ENCODE data around the gene PDCD4.

Gene PDCD4

DNA sequence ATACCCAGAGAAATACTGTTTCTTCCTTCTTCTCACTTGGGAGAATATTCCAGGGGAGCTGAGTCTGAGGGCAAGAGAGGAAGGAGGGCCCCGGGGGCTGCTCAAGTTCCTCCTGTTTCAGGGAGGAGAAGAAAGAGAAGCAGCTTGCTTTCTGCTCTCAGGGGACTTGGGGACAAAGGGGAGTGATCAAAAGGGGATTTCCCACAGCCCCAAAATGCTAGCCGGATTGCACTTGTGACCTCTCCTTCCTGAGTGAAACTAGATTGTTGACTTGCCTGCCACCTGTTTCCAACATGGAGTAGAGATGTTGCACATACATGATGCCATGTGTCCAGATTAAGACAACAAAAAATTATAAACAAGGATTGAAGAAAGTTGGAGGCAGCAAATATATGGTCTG is 28.7 kb upstream of the PDCD4 start:
- no peak for DNase-seq

GRCh38 chr10:110843796-110844616 is 27.7 kb upstream of the PDCD4 start:
- DNase-seq = no peak

DNA sequence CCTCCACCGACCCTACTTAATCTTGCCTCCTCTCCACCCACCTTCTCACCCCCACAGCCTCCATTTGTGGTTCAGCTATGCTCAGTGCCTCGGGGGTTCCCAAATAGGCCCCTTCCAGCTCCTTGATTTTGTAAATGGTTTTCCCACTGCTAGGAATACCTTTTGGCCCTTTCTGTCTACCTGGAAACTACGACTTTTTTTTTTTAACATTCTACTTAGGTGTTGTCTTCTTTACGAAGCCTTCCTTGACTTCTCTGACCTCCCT is 27.2 kb upstream of the PDCD4 start:
- DNase-seq = no peak

GRCh38 chr10:110845192-110845755 is 26.5 kb upstream of the PDCD4 start:
- DNase-seq = no peak

DNA sequence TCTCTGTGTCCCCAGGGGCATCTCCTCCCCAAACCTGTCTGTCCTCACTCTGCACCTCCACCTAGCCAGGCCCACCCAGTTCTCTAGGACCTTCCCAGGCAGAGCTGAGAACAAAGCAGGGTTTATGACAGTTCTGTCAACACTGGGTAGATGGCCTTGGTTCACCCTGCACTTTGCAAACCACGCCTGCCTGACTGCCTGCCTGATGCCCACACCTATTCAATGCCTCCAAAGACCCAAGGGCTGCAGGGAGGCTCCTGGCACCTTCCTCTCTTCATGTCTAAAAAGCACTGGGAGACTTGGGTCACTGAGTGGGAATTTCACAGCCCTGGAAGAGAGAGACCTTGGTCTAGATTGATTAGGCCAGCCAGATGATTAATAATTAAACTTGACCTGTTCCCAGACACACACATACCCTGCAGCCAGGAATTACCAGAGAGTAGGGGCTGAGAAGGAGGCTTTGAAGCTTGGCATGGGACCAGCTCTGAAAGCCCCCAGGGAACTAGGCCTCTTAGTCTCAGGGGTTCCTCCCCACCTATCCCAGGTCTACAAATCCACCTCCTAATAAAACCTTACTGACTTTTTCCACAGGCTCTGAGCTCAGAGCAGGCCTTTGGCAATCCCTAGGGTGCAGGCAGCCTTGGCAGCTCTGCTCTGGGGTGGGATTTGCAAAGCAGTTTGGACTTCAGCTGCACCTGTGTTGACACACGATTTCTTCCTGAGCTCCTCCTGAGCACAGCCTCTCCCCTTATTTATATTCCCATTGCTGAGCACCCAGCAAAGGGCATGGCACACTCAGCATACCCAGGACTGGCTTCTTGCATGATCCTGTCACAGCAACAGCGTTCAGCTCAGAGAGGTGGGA is 25.7 kb upstream of the PDCD4 start:
- DNase-seq = no peak

DNA sequence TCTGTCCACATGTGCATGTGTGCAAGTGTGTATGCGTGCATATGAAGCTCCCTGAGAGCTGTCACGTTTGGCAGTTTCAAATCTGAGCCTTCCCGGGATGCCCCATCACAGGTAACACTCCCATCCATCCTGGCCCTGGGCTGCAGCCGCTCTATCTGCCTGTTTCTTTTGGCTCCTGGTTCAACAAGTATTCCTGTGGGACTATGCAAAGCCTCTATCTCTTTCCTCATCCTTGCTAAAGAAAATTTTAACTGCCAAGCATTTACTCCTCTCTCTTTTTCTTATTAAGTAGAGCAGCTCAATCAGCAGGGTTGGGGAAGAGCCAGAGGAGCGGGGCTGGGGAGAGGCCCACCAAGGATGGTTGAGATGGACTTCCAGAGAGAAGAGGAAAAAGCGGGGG is 24.4 kb upstream of the PDCD4 start:
- DNase-seq = no peak

DNA sequence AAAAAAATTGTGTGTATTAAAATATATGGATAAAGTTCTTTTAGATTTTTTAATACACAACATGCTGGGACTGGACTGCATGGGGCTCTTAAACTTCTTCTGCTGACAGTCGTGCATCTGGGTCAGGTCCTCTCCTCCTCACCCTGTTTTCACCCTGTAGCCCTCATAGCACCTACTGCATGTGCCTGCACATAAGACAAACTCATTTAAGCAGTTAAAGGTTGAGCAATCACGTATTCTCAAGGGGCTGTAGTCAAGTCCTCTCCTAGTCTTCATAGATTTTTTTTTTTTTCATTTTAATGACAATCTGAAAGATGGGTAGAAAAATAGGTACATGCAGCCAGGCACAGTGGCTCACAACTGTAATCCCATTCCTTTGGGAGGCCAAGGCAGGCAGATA is 23.6 kb upstream of the PDCD4 start:
- DNase-seq = no peak

DNA sequence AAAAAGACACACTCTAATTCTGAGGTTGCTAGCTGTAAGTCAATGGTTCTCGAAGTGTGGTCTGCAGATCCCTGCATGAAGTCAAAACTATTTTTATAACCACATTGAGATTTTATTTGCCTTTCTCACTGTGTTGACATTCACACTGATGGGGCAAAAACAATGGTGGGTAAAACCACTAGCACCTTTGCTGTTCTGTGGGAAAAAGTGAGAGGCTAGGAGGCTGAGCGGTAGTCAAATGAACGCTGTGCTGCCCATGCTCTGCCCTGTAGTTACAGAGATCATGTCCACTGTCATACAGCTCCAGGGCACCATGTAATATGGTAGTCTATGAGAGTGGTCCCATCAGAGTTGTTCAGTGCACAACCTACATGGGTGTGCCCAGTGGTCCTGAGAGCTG is 21.6 kb upstream of the PDCD4 start:
- no peak for DNase-seq

DNA sequence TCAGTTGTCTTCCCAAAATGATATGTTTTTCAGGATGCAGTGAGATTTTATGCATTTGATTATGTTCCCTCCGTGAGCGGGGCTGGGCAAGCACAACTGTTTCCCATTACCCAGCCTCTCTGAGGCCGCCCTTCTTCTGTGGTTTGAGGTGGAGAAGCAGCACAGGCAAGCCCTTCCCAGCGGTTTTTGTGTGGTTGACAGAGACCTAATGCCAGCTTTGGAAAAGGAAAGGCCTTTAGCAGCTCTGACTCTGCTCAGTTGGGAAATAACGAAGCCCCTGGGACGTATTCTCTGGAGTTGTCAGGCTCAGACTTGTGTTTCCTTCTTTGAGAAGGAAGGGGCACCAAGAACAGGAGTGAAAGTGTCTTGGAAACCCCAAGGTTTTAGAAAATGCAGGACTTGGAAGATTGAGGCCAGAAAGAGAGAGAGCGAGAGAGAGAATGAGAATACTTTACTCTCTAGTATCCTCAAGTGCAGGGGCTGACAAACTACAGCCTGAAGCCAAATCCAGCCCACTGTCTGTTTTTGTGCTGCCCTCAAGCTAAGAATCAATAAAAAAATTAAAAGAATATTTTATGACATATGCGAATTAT is 20.6 kb upstream of the PDCD4 start:
- no peak for DNase-seq

- no peak for DNase-seq
Measured at GRCh38 chr10:110852255-110852896, 19.4 kb upstream of the PDCD4 start.

DNA sequence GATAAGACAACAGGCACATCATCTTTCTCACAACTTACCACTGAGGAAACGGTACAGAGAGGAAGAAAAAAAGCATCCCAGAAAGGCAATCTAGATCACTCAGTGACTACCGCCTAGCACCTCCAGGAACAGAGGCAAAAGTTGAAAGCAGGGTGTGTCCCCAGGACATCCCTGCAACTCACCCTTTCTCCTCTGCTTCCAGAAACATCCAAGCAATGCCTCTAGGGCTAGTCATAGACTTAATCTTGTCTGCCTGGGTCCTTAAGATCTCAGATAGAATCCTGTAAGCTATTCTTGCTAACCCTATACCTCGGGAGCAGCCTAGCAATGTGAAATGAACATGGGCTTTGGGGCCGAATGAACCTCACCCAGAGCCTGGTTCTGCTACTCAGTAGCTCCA is 18.8 kb upstream of the PDCD4 start:
- DNase-seq = no peak

DNA sequence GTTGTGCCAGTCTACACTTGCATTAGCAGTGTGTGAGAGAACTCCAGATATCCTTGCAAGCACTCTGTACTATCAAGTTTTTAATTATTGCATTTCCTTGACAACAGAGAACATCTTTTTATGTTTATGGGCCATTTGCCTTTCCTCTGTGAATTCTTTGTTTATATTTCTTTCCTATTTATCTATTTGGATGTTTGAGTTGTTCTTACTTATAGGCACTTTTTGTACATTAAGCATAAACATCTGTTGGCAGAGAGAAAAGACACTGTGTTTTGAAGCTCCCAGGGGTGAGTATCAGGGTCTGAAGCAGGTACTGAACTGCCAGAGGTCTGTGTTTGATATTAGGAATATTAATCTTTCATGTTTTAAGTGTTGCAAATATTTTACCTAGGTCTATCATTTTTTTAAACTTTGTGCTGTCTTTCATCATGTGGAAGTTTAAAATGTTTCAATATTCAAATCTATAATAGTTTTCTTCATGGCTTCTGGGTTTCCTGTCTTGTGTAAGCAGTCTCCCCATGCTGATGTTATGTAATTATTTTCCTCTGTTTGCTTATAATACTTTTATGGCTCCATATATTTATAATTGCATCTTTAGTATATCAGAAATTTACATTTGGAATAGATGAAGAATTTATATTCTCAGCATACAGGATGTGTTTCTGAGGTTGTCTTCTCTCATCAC is 17.7 kb upstream of the PDCD4 start:
- DNase-seq = no peak

- DNase-seq = no peak
Measured at GRCh38 chr10:110857265-110858171, 14.2 kb upstream of the PDCD4 start.

- DNase-seq = no peak
Measured at GRCh38 chr10:110858297-110858934, 13.3 kb upstream of the PDCD4 start.

DNA sequence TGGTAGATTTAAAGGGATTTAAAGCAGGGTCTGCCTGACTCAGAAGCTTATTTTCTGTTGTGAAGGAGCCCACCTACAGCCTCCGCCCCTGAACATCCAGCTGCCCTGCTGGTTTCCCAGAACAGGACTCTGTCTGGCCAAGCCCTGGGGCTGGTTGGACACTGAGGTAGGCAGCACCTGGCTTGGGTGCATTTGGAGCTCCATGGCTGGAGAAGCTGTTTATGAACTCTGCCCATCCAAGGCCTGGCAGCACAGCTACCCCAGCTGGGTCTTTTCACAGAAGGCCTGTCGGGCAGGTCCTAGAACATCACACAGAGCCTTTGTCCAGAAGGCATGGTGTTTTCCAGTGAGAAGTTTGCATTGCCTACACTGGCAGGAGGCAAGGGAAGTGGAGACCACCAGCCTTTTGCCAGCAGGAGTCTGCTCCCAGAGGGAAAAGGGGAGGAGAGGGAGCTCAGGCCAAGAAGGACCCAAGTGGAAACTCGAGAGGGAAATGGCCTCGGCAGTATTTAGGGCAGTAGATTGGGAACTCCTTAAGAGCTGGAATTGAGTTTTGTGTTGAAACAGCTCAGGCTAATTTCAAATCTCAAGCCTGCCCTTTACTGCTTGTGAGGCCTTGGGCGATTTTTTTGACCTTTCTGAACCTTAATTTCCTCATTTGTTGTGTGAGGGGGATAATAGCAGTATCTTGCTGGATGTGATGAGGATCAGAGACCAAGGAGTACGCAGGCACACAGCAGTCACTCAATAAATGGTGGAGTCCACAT is 12.3 kb upstream of the PDCD4 start:
- DNase-seq = no peak

GRCh38 chr10:110859973-110860376 is 11.8 kb upstream of the PDCD4 start:
- DNase-seq = no peak

DNA sequence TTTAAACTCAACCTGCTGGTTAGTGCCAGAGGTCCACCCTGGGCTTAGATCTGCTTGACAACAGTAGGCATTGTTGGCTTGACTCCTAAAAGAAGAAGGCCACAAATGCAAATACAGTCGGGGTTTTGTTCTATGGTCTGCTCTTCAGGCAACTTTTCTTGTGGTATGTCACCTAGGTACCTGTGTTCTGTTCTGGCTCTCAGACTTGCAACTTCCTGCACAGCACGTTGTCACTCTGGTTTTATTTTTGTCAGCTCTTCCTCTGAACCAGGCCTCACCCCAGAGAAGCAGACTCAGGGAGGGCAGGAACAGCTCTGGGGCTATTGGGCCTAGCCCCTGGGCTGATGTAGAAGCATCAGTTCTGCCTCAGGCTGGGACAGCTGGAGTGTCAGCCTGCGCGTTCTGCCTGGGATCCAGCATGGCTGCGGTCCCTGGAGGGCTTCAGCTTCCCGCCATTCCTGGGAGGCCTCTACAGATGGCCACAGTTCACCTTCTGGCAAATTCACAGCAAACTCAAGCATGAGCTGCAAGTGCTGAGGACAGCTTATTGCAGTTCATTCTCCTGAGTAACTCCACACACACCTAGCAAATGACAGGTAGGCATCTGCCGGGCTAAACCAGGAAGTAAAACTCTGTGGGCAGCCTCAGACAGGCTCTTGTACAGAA is 11.0 kb upstream of the PDCD4 start:
- DNase-seq = no peak

DNA sequence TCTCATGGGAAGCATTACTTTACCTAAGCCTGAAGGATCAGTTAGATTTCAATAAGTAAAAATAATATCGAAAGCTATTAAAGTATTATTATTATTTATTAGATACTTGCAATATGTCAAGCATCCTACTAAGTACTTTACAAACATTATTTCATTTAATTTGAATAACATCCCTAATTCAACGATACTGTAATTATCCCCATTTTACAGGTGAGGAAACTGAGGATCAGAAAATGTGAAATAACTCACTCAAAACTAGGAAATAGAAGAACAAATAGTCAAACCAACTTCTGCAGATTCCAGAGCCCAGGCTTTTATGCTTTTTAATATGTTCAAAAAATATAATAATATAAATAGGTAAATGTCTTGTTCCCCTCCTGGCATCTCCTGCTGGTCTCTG is 10.3 kb upstream of the PDCD4 start:
- no peak for DNase-seq

- no peak for DNase-seq
Measured at GRCh38 chr10:110861930-110862649, 9.6 kb upstream of the PDCD4 start.

Measured in activated CD8-positive, alpha-beta memory T cell treated with anti-CD3 and anti-CD28 coated beads, Interleukin-2, amount 50 U/mL, for 48 hours (primary cell).